GM12864 (cell line): ENCODE results near the gene RPP25L.
A peak's percentile ranks its signal among the peaks of the same experiment; 100 is the strongest.

Experiments
- DNase-seq: peaks from one replicate; pipeline ENCODE4 v3.0.0-alpha.2; 2011; ENCODE audit warnings: low read depth
- H3K4me3 ChIP-seq: 2 replicates; pipeline ENCODE4 v1.5.1; 2011; ENCODE audit warnings: mild to moderate bottlenecking, low read depth, low read length, control low read depth
- CTCF ChIP-seq: IDR thresholded peaks from 2 replicates; pipeline ENCODE4 v1.5.1; 2011; ENCODE audit warnings: low read depth, mild to moderate bottlenecking, moderate library complexity, low read length, control low read depth, inconsistent platforms; ENCODE audit errors: missing control alignments

Gene RPP25L

GRCh38 chr9:34564617-34565016 lies 47.3 kb downstream of the RPP25L start:
- no peak for TF ChIP-seq CTCF
- no peak for DNase-seq
- no peak overlapping the region for H3K4me3 ChIP-seq

DNA sequence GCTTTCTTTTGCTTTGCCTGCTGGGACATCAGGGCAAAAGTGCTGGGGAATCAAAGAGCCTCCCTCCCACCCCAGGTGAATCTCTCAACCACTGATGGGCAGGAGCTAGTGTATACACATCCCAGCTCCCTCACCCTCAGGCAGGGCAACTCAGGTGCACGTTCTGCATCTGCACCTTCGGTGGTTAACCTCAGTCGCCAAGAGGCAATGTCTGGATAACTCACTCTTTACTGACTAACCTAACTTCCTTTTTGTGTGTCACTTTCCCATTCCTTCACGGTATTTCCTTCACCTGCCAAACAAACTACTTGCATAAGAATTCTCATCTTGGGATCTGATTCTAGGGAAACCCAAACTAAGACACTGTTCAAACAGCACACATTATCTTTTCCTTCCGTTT lies 48.6 kb downstream of the RPP25L start:
- H3K4me3 ChIP-seq: no peak overlapping the region
- TF ChIP-seq CTCF: no peak
- no peak for DNase-seq

DNA sequence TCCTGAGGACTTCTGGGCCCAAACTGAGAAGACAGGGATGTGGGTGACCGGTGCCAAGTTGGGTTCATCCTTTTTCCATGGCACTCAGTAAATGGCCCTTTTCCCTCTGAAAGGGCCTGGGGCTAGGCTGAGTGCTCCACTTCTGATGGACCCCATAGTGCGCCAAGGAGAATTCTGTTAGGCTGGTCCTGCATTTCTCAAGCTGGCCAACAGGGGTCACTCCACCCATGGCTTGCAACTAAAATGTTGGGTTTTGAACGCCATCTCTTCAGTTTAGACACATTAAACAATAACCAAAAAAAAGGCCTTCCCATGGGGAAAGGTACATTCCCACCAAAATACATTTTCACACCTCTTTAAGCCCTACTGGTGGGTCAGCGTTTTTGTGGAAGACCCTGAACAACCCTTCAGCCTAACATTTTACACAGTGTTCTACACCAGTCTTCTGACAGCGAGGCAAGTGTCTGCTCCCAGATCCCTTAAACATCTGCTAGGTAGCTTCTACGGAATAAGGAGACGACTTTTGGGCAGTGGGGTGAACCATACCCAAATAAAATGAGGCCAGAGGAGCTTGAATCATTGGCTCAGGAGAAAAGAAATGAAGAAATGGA lies 49.7 kb downstream of the RPP25L start:
- DNase-seq: no peak
- peak; percentile 80 for TF ChIP-seq CTCF
- H3K4me3 ChIP-seq: no peak overlapping the region

DNA sequence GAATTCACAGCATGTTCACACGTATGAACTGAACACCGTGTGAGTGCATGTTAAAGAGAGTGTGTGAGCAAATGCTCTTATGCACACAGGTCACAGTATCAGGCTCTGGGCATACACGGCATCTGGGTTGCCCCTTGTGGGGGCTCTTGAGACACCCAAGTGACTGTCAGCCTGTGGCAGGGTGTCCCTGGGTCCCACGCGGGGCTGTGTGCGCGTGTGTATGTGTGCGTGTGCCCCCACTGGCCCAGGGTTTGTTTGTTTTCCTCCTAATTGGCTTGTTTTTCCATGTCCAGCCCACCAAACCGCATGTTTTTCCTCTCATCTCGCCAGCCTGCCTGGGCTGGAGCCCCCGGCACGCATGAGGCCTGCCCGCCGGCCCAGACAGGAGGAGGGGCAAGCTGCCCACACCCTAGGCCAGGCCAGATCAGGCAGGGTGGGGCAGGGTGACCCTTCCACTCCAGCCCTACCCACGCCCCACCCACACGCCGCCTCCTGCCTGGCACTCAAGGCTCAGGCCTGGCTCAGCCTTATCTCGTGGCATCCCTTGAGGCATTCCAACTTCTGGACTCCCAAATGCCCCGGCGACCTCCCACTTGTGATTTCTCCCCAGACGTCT lies 51.2 kb downstream of the RPP25L start:
- DNase-seq: no peak
- TF ChIP-seq CTCF: no peak
- no peak overlapping the region for H3K4me3 ChIP-seq
